ENCODE measurements around the gene RAB4A. TPM values are rescaled to one million over a fixed set of nuclear protein-coding genes. Genes with fewer than 3 reads are reported as not detected.

The RAB4A gene
- total RNA-seq, 1 experiment from 2014 or later = 98.9 TPM

- intact Hi-C loops (cut with micrococcal nuclease; ENCODE audit: unreplicated experiment) = no loop called here
- Histone ChIP-seq H3K4me3 (ENCODE audit: low read depth, low read length) (no peak overlapping the region), H3K4me1 (peaks cover 32% of the 10 kb centered on the region), H3K9me3 (no peaks in the 10 kb centered on the region), H3K27me3 (replicated peaks; ENCODE audit: control insufficient read depth, insufficient read depth, low read length) (no peaks in the 10 kb centered on the region), H3K36me3 (ENCODE audit: control insufficient read depth, insufficient read depth, low read length) (peaks cover 2% of the 10 kb centered on the region)
- ChIA-PET CTCF (no interaction called here), POLR2A (no interaction called here)
- no peak overlapping the region for H3K4me3 Mint-ChIP-seq (ENCODE audit: unreplicated experiment)
- H3K27me3 Mint-ChIP-seq (ENCODE audit: insufficient read depth, unreplicated experiment) = no peaks in the 10 kb centered on the region
- BruUV-seq (replicated peaks) = no TSS peak
- H3K36me3 Mint-ChIP-seq (ENCODE audit: insufficient read depth, unreplicated experiment) = peaks cover 65% of the 10 kb centered on the region
- H3K4me1 Mint-ChIP-seq (ENCODE audit: low read depth, unreplicated experiment) = peaks cover 18% of the 10 kb centered on the region
- H3K27ac Mint-ChIP-seq (ENCODE audit: unreplicated experiment) = peak overlapping the region; percentile 67
- TF ChIP-seq, protein P1, sequence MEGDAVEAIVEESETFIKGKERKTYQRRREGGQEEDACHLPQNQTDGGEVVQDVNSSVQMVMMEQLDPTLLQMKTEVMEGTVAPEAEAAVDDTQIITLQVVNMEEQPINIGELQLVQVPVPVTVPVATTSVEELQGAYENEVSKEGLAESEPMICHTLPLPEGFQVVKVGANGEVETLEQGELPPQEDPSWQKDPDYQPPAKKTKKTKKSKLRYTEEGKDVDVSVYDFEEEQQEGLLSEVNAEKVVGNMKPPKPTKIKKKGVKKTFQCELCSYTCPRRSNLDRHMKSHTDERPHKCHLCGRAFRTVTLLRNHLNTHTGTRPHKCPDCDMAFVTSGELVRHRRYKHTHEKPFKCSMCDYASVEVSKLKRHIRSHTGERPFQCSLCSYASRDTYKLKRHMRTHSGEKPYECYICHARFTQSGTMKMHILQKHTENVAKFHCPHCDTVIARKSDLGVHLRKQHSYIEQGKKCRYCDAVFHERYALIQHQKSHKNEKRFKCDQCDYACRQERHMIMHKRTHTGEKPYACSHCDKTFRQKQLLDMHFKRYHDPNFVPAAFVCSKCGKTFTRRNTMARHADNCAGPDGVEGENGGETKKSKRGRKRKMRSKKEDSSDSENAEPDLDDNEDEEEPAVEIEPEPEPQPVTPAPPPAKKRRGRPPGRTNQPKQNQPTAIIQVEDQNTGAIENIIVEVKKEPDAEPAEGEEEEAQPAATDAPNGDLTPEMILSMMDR (IDR thresholded peaks at IDR 0.05; ENCODE audit: insufficient read depth in 1 of 2, low read depth in 1 of 2, low read length in 1 of 2, severe bottlenecking in 1 of 2, unreplicated experiment in 1 of 2) = no peak
- DNase-seq = no peak
- H3K9me3 Mint-ChIP-seq (ENCODE audit: unreplicated experiment) = peaks cover 15% of the 10 kb centered on the region
These were observed 22.8 kb downstream of the RAB4A start for GRCh38 chr1:229293528-229294204.

DNA sequence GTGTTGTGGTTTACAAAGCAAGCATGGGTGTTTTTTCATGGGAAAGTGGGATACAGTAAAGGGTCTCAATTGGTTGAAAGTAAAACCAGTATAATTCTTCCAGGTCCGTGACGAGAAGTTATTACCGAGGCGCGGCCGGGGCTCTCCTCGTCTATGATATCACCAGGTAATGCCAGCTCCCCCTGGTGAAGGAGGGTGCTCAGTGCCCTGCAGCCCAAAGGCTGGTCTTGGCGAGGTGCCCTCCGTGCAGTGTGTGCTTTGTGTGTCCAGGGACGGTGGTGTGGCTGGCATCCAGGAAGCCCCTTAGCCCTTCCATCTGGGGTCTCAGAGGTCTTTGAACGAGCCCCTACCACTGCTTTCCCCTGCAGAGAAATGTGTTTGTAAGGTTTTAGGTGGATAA is 24.8 kb downstream of the RAB4A start:
- Histone ChIP-seq H3K4me1 (peaks cover 49% of the 10 kb centered on the region), H3K36me3 (ENCODE audit: control insufficient read depth, insufficient read depth, low read length) (peaks cover 8% of the 10 kb centered on the region), H3K9me3 (no peaks in the 10 kb centered on the region), H3K27me3 (replicated peaks; ENCODE audit: control insufficient read depth, insufficient read depth, low read length) (no peaks in the 10 kb centered on the region), H3K4me3 (ENCODE audit: low read depth, low read length) (no peak overlapping the region)
- BruUV-seq (replicated peaks) = no TSS peak
- ChIA-PET POLR2A (interaction anchor here (0.5 to 1.0 kb wide), 3 partner anchors 16 to 67 kb away, joined by 3 to 7 read pairs (median 3); no protein-coding TSS in a partner anchor), CTCF (no interaction called here)
- DNase-seq = no peak
- intact Hi-C loops (cut with micrococcal nuclease; ENCODE audit: unreplicated experiment) = no loop called here
- Mint-ChIP-seq H3K27me3 (ENCODE audit: insufficient read depth, unreplicated experiment) (no peaks in the 10 kb centered on the region), H3K4me3 (ENCODE audit: unreplicated experiment) (no peak overlapping the region), H3K9me3 (ENCODE audit: unreplicated experiment) (peaks cover 8% of the 10 kb centered on the region), H3K4me1 (ENCODE audit: low read depth, unreplicated experiment) (peaks cover 38% of the 10 kb centered on the region), H3K27ac (ENCODE audit: unreplicated experiment) (peak overlapping the region; percentile 89), H3K36me3 (ENCODE audit: insufficient read depth, unreplicated experiment) (peaks cover 64% of the 10 kb centered on the region)
- TF ChIP-seq, protein P1 (IDR thresholded peaks at IDR 0.05; ENCODE audit: insufficient read depth in 1 of 2, low read depth in 1 of 2, low read length in 1 of 2, severe bottlenecking in 1 of 2, unreplicated experiment in 1 of 2) = no peak

DNA sequence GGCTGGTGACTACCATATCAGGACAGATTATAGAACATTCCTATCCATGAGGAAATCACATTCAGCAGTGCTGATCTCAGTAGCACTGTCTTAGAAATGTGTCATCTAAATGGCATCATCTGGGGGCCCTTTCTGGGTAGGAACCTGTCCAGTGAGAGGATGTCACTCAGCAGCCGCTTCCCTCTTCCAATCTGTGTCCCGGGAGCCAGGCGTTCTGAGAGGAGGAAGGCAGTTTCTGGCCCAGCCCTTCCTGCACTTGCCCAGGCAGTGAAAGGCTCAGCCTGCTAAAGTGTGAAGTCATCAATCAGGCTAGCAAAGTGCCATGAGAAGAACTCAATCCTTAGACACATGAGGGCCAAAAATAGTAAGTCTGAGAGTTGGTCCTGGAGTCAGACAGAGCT is 25.6 kb downstream of the RAB4A start:
- Histone ChIP-seq H3K27me3 (replicated peaks; ENCODE audit: control insufficient read depth, insufficient read depth, low read length) (no peaks in the 10 kb centered on the region), H3K4me3 (ENCODE audit: low read depth, low read length) (no peak overlapping the region), H3K4me1 (peaks cover 49% of the 10 kb centered on the region), H3K9me3 (no peaks in the 10 kb centered on the region), H3K36me3 (ENCODE audit: control insufficient read depth, insufficient read depth, low read length) (peaks cover 10% of the 10 kb centered on the region)
- TF ChIP-seq, protein P1 (IDR thresholded peaks at IDR 0.05; ENCODE audit: insufficient read depth in 1 of 2, low read depth in 1 of 2, low read length in 1 of 2, severe bottlenecking in 1 of 2, unreplicated experiment in 1 of 2) = no peak
- POLR2A ChIA-PET = interaction anchor here (0.5 to 1.0 kb wide), 3 partner anchors 17 to 67 kb away, joined by 3 to 7 read pairs (median 3); no protein-coding TSS in a partner anchor
- Mint-ChIP-seq H3K9me3 (ENCODE audit: unreplicated experiment) (no peaks in the 10 kb centered on the region), H3K27me3 (ENCODE audit: insufficient read depth, unreplicated experiment) (no peaks in the 10 kb centered on the region), H3K36me3 (ENCODE audit: insufficient read depth, unreplicated experiment) (peaks cover 62% of the 10 kb centered on the region), H3K27ac (ENCODE audit: unreplicated experiment) (peak overlapping the region; percentile 89), H3K4me1 (ENCODE audit: low read depth, unreplicated experiment) (peaks cover 42% of the 10 kb centered on the region), H3K4me3 (ENCODE audit: unreplicated experiment) (no peak overlapping the region)
- DNase-seq = peak; percentile 70 to 76
- intact Hi-C loops (cut with micrococcal nuclease; ENCODE audit: unreplicated experiment) = no loop called here
- no TSS peak for BruUV-seq (replicated peaks)
- CTCF ChIA-PET = no interaction called here
